ENCODE data around the gene SH3BGRL3. TPM values are rescaled to one million over a fixed set of nuclear protein-coding genes. Genes with fewer than 3 reads are reported as not detected.
"Not testable (repeated sequence)": the region's sequence is repeated elsewhere in the genome, so short reads cannot be mapped to it uniquely, and the experiment has no call there.

SH3BGRL3 gene
- polyA plus RNA-seq (2013, experiment 1 of 2): 80.4 TPM
- polyA plus RNA-seq (2013, experiment 2 of 2): 79.4 TPM

DNA sequence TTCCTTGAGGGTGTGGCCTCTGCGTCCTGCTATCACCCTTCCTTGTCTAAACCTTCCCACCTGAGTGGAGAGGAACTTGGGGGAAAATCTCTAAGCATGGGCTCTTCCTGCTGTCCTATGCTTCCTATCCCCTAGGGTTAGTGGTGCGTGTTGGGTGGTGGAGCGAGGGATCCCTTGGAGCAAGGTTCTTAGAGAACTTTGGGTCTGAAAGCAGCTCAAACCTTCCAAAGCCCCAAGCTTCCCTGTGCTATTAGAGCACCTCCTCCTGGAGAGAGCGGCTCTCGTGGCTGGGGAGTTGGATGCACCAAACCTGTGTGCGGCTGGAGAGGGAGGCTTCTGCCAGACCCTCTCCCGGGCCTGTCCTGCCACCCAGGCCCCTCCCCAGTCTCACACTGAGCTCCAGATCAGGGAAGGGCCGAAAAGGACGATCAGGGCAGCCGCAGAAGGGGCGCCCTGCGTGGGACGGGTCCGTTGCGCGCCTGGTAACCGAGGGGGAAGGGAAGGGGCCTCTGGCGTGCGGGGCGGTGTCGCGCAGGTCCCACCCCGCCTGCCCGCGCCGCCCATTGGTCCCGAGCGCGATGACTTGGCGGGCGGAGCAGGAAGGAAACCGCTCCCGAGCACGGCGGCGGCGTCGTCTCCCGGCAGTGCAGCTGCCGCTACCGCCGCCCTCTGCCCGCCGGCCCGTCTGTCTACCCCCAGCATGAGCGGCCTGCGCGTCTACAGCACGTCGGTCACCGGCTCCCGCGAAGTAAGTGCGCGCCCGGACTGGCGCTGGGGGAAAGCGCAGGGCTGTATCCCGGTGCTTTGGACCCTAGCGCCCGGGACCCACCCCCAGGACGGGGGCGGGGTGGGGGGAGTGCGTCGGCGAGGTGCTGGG, at the start of gene SH3BGRL3:
SH3BGRL3 (plus strand) TSS at position 631 of the 877 bp plus-strand sequence; CDS start at position 701, 70 bp downstream.
- peak within 1 kb of the TSS; percentile 70 for H3K9ac ChIP-seq (ENCODE audit: low read length)
- H3K23ac ChIP-seq (ENCODE audit: low read length): peak within 1 kb of the TSS; percentile 75
- peaks cover 1% of the 10 kb centered on the region for H3K79me1 ChIP-seq (ENCODE audit: low read length)
- peaks cover 13% of the 10 kb centered on the region for H3K4me1 ChIP-seq (ENCODE audit: control insufficient read depth, low read depth, low read length)
- peak within 1 kb of the TSS; percentile 0 for H2AK5ac ChIP-seq (ENCODE audit: low read length)
- H3K18ac ChIP-seq (ENCODE audit: low read length): peak within 1 kb of the TSS; percentile 33
- peaks cover 15% of the 10 kb centered on the region for H3K36me3 ChIP-seq (ENCODE audit: control insufficient read depth, insufficient read depth, low read length)
- H3K4ac ChIP-seq (ENCODE audit: low read depth, low read length): no peak within 1 kb of the TSS
- H2BK15ac ChIP-seq (replicated peaks; ENCODE audit: low read depth): no peak within 1 kb of the TSS
- H3K4me3 ChIP-seq (ENCODE audit: low read length): peak within 1 kb of the TSS; percentile 50
- peak within 1 kb of the TSS; percentile 78 for H3K4me2 ChIP-seq (ENCODE audit: low read length)
- no peaks in the 10 kb centered on the region for H3K27me3 ChIP-seq (ENCODE audit: insufficient read depth, low read length, poor library complexity)
- H3K79me2 ChIP-seq (ENCODE audit: control insufficient read depth, insufficient read depth, low read length): no peaks in the 10 kb centered on the region
- H4K8ac ChIP-seq (ENCODE audit: low read depth, low read length): no peak within 1 kb of the TSS
- H3K56ac ChIP-seq (ENCODE audit: low read length): peak within 1 kb of the TSS; percentile 91
- peak; percentile 93 for DNase-seq
- H2BK120ac ChIP-seq (ENCODE audit: low read depth, low read length): no peak within 1 kb of the TSS
- no peak within 1 kb of the TSS for H4K5ac ChIP-seq (ENCODE audit: low read length)
- H3K27ac ChIP-seq (ENCODE audit: low read depth, low read length): peak within 1 kb of the TSS; percentile 39
- H2BK5ac ChIP-seq (ENCODE audit: low read length): no peak within 1 kb of the TSS
- no CpG with 5 or more reads among the region's 66 CpGs for WGBS (ENCODE audit: extremely low coverage, insufficient coverage, low lambda C conversion rate)

- not testable (repeated sequence) for H3K4me1 ChIP-seq (ENCODE audit: control insufficient read depth, low read depth, low read length); H3K9ac ChIP-seq (ENCODE audit: low read length); H3K4me2 ChIP-seq (ENCODE audit: low read length); H2BK15ac ChIP-seq (replicated peaks; ENCODE audit: low read depth); H4K8ac ChIP-seq (ENCODE audit: low read depth, low read length); H3K27ac ChIP-seq (ENCODE audit: low read depth, low read length); H3K4ac ChIP-seq (ENCODE audit: low read depth, low read length); H2AK5ac ChIP-seq (ENCODE audit: low read length); DNase-seq; H3K56ac ChIP-seq (ENCODE audit: low read length); H2BK5ac ChIP-seq (ENCODE audit: low read length); H4K5ac ChIP-seq (ENCODE audit: low read length); H3K36me3 ChIP-seq (ENCODE audit: control insufficient read depth, insufficient read depth, low read length); H3K79me1 ChIP-seq (ENCODE audit: low read length); H3K27me3 ChIP-seq (ENCODE audit: insufficient read depth, low read length, poor library complexity); H3K4me3 ChIP-seq (ENCODE audit: low read length); H3K79me2 ChIP-seq (ENCODE audit: control insufficient read depth, insufficient read depth, low read length); H2BK120ac ChIP-seq (ENCODE audit: low read depth, low read length); H3K18ac ChIP-seq (ENCODE audit: low read length); H3K23ac ChIP-seq (ENCODE audit: low read length)
- WGBS (ENCODE audit: extremely low coverage, insufficient coverage, low lambda C conversion rate): no CpG with 5 or more reads among the region's 2 CpGs
These were observed 49.2 kb upstream of the SH3BGRL3 start for GRCh38 chr1:26230682-26231081.

DNA sequence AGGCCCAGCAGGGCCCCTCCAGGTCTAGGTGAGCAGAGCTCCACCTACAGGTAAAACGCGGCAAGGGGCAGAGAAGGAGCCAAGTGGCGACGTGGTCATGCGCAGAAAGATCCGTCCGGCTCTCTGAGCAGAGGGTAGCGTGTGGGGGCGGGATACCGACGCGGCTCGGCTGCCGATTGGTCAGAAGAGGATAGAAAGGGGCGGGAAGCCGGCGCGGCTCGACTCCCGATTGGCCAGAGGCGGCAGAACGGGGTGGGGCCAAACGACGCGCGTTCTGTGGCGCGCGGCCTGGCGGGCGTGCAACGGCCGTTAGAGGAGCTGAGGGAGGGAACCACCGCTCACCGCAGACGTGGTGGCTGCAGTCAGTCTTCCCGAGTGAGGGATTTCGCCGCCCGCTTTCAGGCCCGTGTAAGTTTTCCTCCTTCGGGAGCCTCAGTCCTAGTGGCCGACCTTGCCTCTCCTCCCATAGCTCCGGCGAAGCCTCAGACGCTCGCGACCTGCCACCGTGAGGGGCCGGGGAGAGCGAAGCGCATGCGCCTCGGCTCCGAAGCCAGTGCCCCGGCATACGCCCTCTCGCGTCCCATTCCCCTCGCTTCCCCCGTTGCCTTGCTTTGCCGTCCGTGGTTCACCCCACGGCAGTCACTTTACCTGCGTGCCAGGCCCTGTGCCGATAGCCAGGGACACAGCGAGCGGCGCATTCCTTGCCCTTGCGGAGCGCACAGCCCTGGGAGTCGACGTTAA, 45.8 kb upstream of the SH3BGRL3 start, which contains the start of gene CEP85:
CEP85 (plus strand) TSS at position 298 of the 741 bp plus-strand sequence. CDS start 5,584 bp downstream, outside the sequence.
- Histone ChIP-seq H2BK5ac (ENCODE audit: low read length) (peak within 1 kb of the TSS; percentile 67), H4K8ac (ENCODE audit: low read depth, low read length) (no peak within 1 kb of the TSS), H4K5ac (ENCODE audit: low read length) (no peak within 1 kb of the TSS), H2BK120ac (ENCODE audit: low read depth, low read length) (no peak within 1 kb of the TSS), H3K27ac (ENCODE audit: low read depth, low read length) (peak within 1 kb of the TSS; percentile 74), H3K18ac (ENCODE audit: low read length) (peak within 1 kb of the TSS; percentile 63), H3K27me3 (ENCODE audit: insufficient read depth, low read length, poor library complexity) (no peaks in the 10 kb centered on the region), H2AK5ac (ENCODE audit: low read length) (peak within 1 kb of the TSS; percentile 13), H3K4me2 (ENCODE audit: low read length) (peak within 1 kb of the TSS; percentile 80), H3K56ac (ENCODE audit: low read length) (peak within 1 kb of the TSS; percentile 100), H3K4me1 (ENCODE audit: control insufficient read depth, low read depth, low read length) (peaks cover 3% of the 10 kb centered on the region), H3K23ac (ENCODE audit: low read length) (peak within 1 kb of the TSS; percentile 99), H3K4me3 (ENCODE audit: low read length) (peak within 1 kb of the TSS; percentile 99), H3K4ac (ENCODE audit: low read depth, low read length) (no peak within 1 kb of the TSS), H3K79me1 (ENCODE audit: low read length) (peaks cover 10% of the 10 kb centered on the region), H3K9ac (ENCODE audit: low read length) (peak within 1 kb of the TSS; percentile 99), H3K36me3 (ENCODE audit: control insufficient read depth, insufficient read depth, low read length) (no peaks in the 10 kb centered on the region), H3K79me2 (ENCODE audit: control insufficient read depth, insufficient read depth, low read length) (peaks cover 30% of the 10 kb centered on the region), H2BK15ac (replicated peaks; ENCODE audit: low read depth) (no peak within 1 kb of the TSS)
- no CpG with 5 or more reads among the region's 73 CpGs for WGBS (ENCODE audit: extremely low coverage, insufficient coverage, low lambda C conversion rate)
- DNase-seq: peak; percentile 99

- H2AK5ac ChIP-seq (ENCODE audit: low read length): peak overlapping the region; percentile 13
- H3K27me3 ChIP-seq (ENCODE audit: insufficient read depth, low read length, poor library complexity): no peaks in the 10 kb centered on the region
- H3K79me1 ChIP-seq (ENCODE audit: low read length): peaks cover 10% of the 10 kb centered on the region
- no peak overlapping the region for H2BK5ac ChIP-seq (ENCODE audit: low read length)
- H3K36me3 ChIP-seq (ENCODE audit: control insufficient read depth, insufficient read depth, low read length): no peaks in the 10 kb centered on the region
- no CpG with 5 or more reads among the region's 30 CpGs for WGBS (ENCODE audit: extremely low coverage, insufficient coverage, low lambda C conversion rate)
- peak; percentile 57 for DNase-seq
- H3K9ac ChIP-seq (ENCODE audit: low read length): peak overlapping the region; percentile 99
- peak overlapping the region; percentile 99 for H3K4me3 ChIP-seq (ENCODE audit: low read length)
- no peak overlapping the region for H4K8ac ChIP-seq (ENCODE audit: low read depth, low read length)
- peak overlapping the region; percentile 100 for H3K56ac ChIP-seq (ENCODE audit: low read length)
- H3K4me1 ChIP-seq (ENCODE audit: control insufficient read depth, low read depth, low read length): peaks cover 3% of the 10 kb centered on the region
- H3K4ac ChIP-seq (ENCODE audit: low read depth, low read length): no peak overlapping the region
- no peak overlapping the region for H2BK120ac ChIP-seq (ENCODE audit: low read depth, low read length)
- no peak overlapping the region for H3K18ac ChIP-seq (ENCODE audit: low read length)
- H3K23ac ChIP-seq (ENCODE audit: low read length): peak overlapping the region; percentile 99
- peak overlapping the region; percentile 80 for H3K4me2 ChIP-seq (ENCODE audit: low read length)
- no peak overlapping the region for H2BK15ac ChIP-seq (replicated peaks; ENCODE audit: low read depth)
- no peak overlapping the region for H4K5ac ChIP-seq (ENCODE audit: low read length)
- peaks cover 32% of the 10 kb centered on the region for H3K79me2 ChIP-seq (ENCODE audit: control insufficient read depth, insufficient read depth, low read length)
- H3K27ac ChIP-seq (ENCODE audit: low read depth, low read length): peak overlapping the region; percentile 2
These were observed 45.1 kb upstream of the SH3BGRL3 start for GRCh38 chr1:26234644-26235370.

GRCh38 chr1:26237230-26237966, 42.5 kb upstream of the SH3BGRL3 start:
- no peak for DNase-seq
- H3K79me2 ChIP-seq (ENCODE audit: control insufficient read depth, insufficient read depth, low read length): peaks cover 32% of the 10 kb centered on the region
- no peak overlapping the region for H3K9ac ChIP-seq (ENCODE audit: low read length)
- no peak overlapping the region for H2AK5ac ChIP-seq (ENCODE audit: low read length)
- H3K23ac ChIP-seq (ENCODE audit: low read length): no peak overlapping the region
- no peaks in the 10 kb centered on the region for H3K36me3 ChIP-seq (ENCODE audit: control insufficient read depth, insufficient read depth, low read length)
- no peak overlapping the region for H2BK120ac ChIP-seq (ENCODE audit: low read depth, low read length)
- H3K4me3 ChIP-seq (ENCODE audit: low read length): no peak overlapping the region
- no peak overlapping the region for H3K4ac ChIP-seq (ENCODE audit: low read depth, low read length)
- H3K27ac ChIP-seq (ENCODE audit: low read depth, low read length): no peak overlapping the region
- H3K4me1 ChIP-seq (ENCODE audit: control insufficient read depth, low read depth, low read length): peaks cover 3% of the 10 kb centered on the region
- H3K27me3 ChIP-seq (ENCODE audit: insufficient read depth, low read length, poor library complexity): no peaks in the 10 kb centered on the region
- no peak overlapping the region for H3K4me2 ChIP-seq (ENCODE audit: low read length)
- H3K79me1 ChIP-seq (ENCODE audit: low read length): peaks cover 12% of the 10 kb centered on the region
- H2BK5ac ChIP-seq (ENCODE audit: low read length): no peak overlapping the region
- no peak overlapping the region for H4K8ac ChIP-seq (ENCODE audit: low read depth, low read length)
- WGBS (ENCODE audit: extremely low coverage, insufficient coverage, low lambda C conversion rate): no CpG with 5 or more reads among the region's 6 CpGs
- no peak overlapping the region for H2BK15ac ChIP-seq (replicated peaks; ENCODE audit: low read depth)
- no peak overlapping the region for H3K18ac ChIP-seq (ENCODE audit: low read length)
- no peak overlapping the region for H3K56ac ChIP-seq (ENCODE audit: low read length)
- no peak overlapping the region for H4K5ac ChIP-seq (ENCODE audit: low read length)

Measured in mesendoderm (in vitro differentiated cells).